OCI-M1 (cell line): ENCODE results near the gene IKZF3.
"Not testable (repeated sequence)": the region's sequence is repeated elsewhere in the genome, so short reads cannot be mapped to it uniquely, and the experiment has no call there.

Experiments
- DNase-seq: peaks from one replicate; lab custom pipeline; 2025; lab: John Stamatoyannopoulos, UW

Gene IKZF3

DNA sequence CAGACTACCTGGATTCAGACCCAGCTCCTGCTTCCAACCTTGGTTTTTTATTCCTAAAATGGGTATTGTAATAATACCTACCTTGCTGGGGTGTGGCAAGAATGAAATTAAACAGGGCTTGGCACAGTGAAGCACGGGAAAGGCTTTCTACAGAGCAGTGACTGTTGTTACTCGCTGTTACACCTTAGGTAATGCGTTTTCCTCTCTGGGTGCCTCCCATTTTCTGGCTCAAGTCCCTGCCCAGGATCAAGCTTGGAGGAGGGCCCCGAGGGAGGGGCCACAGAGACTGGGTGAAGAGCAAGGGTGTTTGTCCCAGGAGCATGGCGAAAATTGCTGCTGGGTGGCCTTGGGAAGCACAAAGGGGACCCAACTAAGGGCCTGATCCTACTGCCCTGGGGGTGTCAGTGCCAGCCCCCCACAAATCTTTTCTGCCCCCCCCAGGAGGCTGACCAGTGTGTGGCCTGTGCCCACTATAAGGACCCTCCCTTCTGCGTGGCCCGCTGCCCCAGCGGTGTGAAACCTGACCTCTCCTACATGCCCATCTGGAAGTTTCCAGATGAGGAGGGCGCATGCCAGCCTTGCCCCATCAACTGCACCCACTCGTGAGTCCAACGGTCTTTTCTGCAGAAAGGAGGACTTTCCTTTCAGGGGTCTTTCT is 147.1 kb downstream of the IKZF3 start:
- DNase-seq = no peak

DNA sequence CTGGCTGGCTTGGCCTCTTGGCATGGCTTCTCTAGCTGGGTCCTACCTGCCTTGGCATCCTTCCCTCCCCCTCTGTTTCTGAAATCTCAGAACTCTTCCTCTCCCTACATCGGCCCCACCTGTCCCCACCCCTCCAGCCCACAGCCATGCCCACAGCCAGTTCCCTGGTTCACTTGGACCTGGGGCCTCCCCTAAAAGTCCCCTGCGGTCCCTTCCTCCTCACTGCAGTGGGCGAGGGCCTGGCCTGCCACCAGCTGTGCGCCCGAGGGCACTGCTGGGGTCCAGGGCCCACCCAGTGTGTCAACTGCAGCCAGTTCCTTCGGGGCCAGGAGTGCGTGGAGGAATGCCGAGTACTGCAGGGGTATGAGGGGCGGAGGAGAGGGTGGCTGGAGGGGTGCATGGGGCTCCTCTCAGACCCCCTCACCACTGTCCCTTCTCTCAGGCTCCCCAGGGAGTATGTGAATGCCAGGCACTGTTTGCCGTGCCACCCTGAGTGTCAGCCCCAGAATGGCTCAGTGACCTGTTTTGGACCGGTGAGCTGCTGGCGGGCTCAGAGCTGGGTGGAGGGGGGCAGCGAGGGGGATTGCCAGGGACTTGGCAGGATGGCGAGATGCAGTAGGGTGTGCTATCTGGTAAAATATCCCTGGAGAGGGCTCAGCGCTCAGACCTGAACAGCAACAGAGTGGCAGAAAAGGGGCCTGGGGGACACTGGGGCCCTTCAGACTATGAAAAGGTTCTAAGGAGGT is 147.9 kb downstream of the IKZF3 start:
- no peak for DNase-seq

DNA sequence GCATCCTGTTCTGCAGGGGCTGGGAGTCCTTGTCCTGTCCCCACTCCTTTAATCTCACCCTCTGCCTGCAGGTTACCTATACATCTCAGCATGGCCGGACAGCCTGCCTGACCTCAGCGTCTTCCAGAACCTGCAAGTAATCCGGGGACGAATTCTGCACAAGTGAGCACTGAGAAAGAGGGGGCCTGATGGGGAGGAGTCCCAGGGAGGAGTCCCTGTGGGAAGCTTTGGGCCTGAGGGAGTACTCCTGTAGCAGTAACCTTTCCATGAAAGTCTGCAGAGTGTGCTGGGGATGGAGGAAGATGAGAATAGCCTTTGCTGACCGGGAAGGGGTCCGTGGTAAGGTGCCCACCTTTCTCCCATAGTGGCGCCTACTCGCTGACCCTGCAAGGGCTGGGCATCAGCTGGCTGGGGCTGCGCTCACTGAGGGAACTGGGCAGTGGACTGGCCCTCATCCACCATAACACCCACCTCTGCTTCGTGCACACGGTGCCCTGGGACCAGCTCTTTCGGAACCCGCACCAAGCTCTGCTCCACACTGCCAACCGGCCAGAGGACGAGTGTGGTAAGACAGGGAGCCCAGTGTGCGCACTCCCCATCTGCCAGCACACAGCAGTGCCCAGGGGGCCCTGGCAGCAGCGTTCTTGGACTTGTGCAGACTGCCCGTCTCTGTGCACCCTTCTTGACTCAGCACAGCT is 148.6 kb downstream of the IKZF3 start:
- DNase-seq = no peak

DNA sequence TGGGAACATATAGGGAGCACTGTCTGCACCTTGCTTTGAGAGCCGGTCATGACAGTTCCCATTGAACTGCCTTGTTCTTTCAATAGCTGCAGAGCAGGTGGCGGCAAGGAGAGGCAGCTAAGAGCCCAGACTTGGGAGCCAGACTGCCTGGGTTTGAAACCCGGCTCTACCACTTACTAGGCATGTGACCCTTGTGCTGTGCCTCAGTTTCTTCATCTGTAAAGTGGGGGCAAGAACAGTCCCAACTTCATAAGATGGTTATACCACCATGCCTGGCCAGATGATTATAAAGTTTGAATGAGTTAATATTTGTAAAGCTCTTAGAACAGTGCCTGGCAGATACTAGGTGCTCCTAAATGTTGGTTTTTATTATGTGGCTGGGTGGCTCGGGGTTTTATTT is 149.9 kb downstream of the IKZF3 start:
- no peak for DNase-seq

DNA sequence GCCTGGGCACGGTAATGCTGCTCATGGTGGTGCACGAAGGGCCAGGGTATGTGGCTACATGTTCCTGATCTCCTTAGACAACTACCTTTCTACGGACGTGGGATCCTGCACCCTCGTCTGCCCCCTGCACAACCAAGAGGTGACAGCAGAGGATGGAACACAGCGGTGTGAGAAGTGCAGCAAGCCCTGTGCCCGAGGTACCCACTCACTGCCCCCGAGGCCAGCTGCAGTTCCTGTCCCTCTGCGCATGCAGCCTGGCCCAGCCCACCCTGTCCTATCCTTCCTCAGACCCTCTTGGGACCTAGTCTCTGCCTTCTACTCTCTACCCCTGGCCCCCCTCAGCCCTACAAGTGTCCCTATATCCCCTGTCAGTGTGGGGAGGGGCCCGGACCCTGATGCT is 152.3 kb downstream of the IKZF3 start:
- no peak for DNase-seq

DNA sequence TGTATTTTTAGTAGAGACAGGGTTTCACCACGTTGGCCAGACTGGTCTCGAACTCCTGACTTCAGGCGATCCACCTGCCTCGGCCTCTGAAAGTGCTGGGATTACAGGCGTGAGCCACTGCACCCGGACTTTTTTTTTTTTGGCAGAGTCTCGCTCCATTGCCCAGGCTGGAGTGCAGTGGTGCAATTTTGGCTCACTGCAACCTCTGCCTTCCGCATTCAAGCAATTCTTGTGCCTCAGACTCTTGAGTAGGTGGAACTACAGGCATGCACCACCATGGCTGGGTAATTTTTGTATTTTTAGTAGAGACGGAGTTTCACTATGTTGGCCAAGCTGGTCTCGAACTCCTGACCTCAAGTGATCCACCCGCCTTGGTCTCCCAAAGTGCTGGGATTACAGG is 153.0 kb downstream of the IKZF3 start:
- DNase-seq = not testable (repeated sequence)

DNA sequence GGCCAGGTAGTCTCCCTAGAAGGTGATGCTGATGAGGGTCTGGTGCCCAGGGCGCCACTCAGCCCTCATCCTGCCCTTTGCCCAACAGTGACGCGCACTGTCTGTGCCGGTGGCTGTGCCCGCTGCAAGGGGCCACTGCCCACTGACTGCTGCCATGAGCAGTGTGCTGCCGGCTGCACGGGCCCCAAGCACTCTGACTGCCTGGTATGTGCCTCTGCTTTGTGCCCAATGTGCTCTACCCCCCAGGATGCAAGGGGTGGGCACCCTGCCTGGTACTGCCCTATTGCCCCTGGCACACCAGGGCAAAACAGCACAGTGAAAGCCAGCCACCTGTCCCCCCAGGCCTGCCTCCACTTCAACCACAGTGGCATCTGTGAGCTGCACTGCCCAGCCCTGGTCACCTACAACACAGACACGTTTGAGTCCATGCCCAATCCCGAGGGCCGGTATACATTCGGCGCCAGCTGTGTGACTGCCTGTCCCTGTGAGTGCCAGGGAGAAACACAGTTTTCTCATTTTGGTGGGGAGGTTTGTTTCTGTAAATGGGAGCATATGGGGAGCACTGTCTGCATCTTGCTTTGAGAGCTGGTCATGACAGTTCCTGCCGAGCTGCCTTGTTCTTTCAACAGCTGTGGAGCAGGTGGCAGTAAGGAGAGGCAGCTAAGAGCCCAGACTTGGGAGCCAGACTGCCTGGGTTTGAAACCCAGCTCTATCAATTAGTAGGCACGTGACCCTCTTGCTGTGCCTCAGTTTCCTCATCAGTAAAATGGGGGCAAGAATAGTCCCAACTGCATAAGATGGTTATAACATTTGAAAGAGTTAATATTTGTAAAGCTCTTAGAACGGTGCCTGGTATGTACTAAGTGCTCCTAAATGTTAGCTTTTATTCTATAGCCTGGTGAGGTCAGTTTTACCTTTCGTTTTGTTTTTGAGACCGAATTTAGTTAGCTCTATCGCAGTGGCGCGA is 153.8 kb downstream of the IKZF3 start:
- no peak for DNase-seq

DNA sequence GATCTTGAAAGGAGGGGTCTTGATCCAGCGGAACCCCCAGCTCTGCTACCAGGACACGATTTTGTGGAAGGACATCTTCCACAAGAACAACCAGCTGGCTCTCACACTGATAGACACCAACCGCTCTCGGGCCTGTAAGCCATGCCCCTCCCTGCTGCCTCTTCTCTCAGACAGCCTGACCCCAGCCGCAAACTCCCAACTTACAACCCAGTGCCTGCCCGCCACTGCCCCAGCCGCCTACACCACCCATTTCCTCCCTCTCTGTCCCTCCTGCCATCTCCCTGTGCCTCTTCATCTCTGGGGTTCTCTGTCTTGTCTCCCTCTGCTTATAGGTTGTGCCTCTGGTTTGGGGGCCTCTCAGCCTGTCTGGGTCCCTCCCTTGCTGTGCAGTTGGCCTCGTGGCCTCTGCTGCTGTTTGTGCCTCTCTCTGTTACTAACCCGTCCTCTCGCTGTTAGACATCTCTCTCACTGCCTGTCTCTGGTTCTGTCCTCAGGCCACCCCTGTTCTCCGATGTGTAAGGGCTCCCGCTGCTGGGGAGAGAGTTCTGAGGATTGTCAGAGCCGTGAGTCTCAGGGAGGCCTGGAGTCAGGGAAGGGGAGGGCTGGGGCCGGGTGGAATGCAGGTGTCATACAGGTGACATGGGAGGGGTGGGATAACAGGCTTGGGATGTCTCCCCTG is 154.7 kb downstream of the IKZF3 start:
- DNase-seq = no peak
